Tibial nerve (tissue), 4 donors: ENCODE data around the gene OVOL3. TPM values are rescaled to one million over a fixed set of nuclear protein-coding genes. Genes with fewer than 3 reads are reported as not detected.

Experiments used
- DNase-seq, 2 donors: peaks; one replicate each; pipeline ENCODE4 v3.0.0-alpha.2; 2019; ENCODE audit warnings: low spot score in 2 of 2
- H3K27ac ChIP-seq, 4 donors: fragments of 200-600 bp; sonication (generic) in 3 of 4; one replicate each; pipeline ENCODE4 v1.5.1; 2017 to 2019; ENCODE audit warnings: mild to moderate bottlenecking in 1 of 4
- H3K27me3 ChIP-seq, 2 donors: fragments of 200-600 bp; sonication (generic) in 1 of 2; one replicate each; pipeline versions ENCODE4 v1.5.1 to v1.6.0; 2017 to 2019
- H3K36me3 ChIP-seq, 3 donors: fragments of 200-600 bp; sonication (generic); one replicate each; pipeline ENCODE4 v1.5.1; 2018 to 2019
- H3K4me1 ChIP-seq, 4 donors: fragments of 200-600 bp; sonication (generic) in 3 of 4; one replicate each; pipeline ENCODE4 v1.5.1; 2017 to 2019
- H3K4me3 ChIP-seq, 4 donors: fragments of 200-600 bp; sonication (generic) in 3 of 4; one replicate each; pipeline ENCODE4 v1.5.1; 2017 to 2019; ENCODE audit warnings: mild to moderate bottlenecking in 1 of 4, moderate library complexity in 1 of 4
- H3K9me3 ChIP-seq, 4 donors: fragments of 200-600 bp; sonication (generic) in 3 of 4; one replicate each; pipeline ENCODE4 v1.5.1; 2017 to 2019
- EP300 ChIP-seq, 2 donors: sonication (generic); formaldehyde crosslinking; IDR thresholded peaks; one replicate each; pipeline ENCODE4 v1.6.1; 2017; ENCODE audit warnings: antibody characterized with exemption in 2 of 2, mild to moderate bottlenecking in 1 of 2
- POLR2A ChIP-seq, 2 donors: fragments of 450-650 bp; IDR thresholded peaks; one replicate each; pipeline ENCODE4 v1.6.1; 2017; ENCODE audit warnings: antibody characterized with exemption in 2 of 2, mild to moderate bottlenecking in 2 of 2, moderate library complexity in 2 of 2
- WGBS, 2 donors: methylation state at CpG; one replicate each; pipeline ENCODE4 v1.1.5; 2018; 5-methylcytosine and 5-hydroxymethylcytosine counted together
- total RNA-seq, 4 donors: library from RNA; depleted of rRNA; stranded (reverse); fragments of >200 nt; gene quantifications; one replicate each; pipeline ENCODE4 v1.1.0, GENCODE V29; 2016
- TF ChIP-seq, protein P1 (sequence below), 5 experiments: fragments of 200-600 bp in 3 of 5; fragments of 450-650 bp in 2 of 5; sonication (generic) in 3 of 5; IDR thresholded peaks; one replicate each; pipeline ENCODE4 v1.5.1; 2016 to 2019; ENCODE audit warnings: antibody characterized with exemption in 5 of 5, mild to moderate bottlenecking in 3 of 5, moderate library complexity in 2 of 5

The OVOL3 gene
- total RNA-seq, 4 donors from 2014 or later, result not detected

DNA sequence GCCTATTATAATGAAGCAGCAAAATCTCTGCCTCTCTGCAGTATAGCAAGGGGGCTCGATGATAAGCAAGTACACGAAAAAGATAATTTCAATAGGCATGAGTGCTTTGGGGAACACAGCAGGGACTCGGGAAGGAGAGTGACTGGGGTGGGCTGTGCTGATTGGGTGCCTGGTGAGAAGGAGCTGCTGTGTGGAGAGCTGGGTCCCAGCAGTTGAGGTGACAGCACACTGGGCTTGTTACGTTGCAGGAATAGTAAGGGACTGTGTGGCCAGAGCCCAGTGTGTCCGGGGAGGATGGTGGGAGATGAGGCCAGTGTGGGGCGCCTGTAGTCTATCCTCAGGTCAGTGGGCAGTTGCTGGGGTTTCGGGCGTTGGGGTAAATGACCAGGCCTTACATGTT lies 38.9 kb upstream of the OVOL3 start:
- Histone ChIP-seq H3K9me3 (no peaks in the 10 kb centered on the region), H3K27me3 (no peaks in the 10 kb centered on the region), H3K36me3 (peaks cover 0 to 7% (median 0%) of the 10 kb centered on the region in 3 donors), H3K4me1 (peaks cover 0 to 10% (median 0%) of the 10 kb centered on the region in 4 donors), H3K27ac (no peak overlapping the region), H3K4me3 (no peak overlapping the region)
- TF ChIP-seq, protein P1, sequence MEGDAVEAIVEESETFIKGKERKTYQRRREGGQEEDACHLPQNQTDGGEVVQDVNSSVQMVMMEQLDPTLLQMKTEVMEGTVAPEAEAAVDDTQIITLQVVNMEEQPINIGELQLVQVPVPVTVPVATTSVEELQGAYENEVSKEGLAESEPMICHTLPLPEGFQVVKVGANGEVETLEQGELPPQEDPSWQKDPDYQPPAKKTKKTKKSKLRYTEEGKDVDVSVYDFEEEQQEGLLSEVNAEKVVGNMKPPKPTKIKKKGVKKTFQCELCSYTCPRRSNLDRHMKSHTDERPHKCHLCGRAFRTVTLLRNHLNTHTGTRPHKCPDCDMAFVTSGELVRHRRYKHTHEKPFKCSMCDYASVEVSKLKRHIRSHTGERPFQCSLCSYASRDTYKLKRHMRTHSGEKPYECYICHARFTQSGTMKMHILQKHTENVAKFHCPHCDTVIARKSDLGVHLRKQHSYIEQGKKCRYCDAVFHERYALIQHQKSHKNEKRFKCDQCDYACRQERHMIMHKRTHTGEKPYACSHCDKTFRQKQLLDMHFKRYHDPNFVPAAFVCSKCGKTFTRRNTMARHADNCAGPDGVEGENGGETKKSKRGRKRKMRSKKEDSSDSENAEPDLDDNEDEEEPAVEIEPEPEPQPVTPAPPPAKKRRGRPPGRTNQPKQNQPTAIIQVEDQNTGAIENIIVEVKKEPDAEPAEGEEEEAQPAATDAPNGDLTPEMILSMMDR (IDR thresholded peaks at IDR 0.05), result no peak
- TF ChIP-seq POLR2A (IDR thresholded peaks at IDR 0.05) (no peak), EP300 (IDR thresholded peaks at IDR 0.05) (no peak)
- DNase-seq, result no peak
- WGBS, 2 donors, result 89% methylated on average over 8 of the region's 8 CpGs

DNA sequence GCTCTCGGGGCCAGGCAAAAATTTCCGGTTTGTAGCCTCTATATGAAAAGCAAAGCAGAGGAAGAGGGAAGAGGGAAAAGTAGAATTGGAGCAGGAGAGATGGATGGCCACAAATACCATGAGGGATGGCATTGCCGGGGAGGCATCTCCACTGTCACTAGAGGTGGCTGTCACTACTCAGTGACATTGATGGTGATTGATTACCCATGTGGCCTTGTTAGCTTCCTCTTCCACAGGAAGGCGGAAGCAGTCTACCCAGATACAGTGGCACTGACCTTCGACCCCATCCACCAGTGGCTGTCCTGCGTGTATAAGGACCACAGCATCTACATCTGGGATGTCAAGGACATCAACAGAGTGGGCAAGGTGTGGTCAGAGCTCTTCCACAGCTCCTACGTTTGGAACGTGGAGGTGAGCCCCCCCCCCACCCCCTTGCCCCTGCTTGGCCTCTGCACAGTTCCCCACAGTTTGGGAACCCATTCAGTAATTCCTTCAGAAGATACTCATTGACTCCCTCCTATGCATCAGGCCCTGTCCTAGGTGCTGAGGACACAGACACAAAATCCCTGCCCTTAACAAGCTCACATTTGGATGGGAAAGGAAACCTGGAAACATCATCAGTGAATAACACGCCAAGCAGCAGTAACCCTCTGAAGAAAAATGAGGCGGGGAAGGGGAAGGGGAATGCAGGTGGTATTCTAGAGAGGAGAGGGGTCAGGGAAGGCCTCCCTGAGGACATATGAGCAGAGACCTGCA lies 37.6 kb upstream of the OVOL3 start:
- 83 to 92% methylated on average over 10 of the region's 10 CpGs for WGBS, 2 donors
- TF ChIP-seq EP300 (IDR thresholded peaks at IDR 0.05) (no peak), POLR2A (IDR thresholded peaks at IDR 0.05) (no peak)
- TF ChIP-seq, protein P1 (IDR thresholded peaks at IDR 0.05), result no peak
- Histone ChIP-seq H3K4me1 (peaks cover 0 to 10% (median 0%) of the 10 kb centered on the region in 4 donors), H3K27ac (no peak overlapping the region), H3K27me3 (no peaks in the 10 kb centered on the region), H3K4me3 (no peak overlapping the region), H3K36me3 (no peaks in the 10 kb centered on the region), H3K9me3 (no peaks in the 10 kb centered on the region)
- DNase-seq, result no peak

DNA sequence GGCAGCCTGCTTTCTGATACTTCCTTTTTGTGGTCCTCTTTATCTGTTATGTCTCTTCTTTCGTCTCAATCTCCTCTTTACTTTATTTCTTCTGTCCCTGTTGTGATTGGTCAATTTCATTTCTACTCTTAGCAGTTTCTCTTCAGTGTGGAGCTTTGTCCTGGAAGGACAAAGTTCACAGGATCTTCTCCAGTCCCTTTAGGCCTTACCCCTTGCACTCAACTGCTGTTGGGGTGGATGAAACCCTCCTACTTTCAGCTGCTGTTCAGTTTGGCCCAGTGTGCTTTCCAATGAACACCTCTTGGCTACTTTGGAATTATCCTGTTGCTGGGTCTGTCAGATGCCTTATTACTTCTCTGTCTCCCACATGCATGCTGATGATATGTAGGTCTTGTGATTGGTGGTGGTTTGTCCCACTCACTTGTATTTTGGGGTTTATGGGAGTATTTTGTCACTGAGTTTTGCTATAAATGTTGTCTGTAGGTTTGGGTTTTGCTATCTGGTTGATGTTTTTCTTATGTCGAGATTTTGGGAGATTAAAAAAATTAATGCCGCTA lies 31.5 kb upstream of the OVOL3 start:
- WGBS, 2 donors, result 86 to 98% methylated on average over 3 of the region's 3 CpGs
- TF ChIP-seq, protein P1 (IDR thresholded peaks at IDR 0.05), result no peak
- TF ChIP-seq EP300 (IDR thresholded peaks at IDR 0.05) (no peak), POLR2A (IDR thresholded peaks at IDR 0.05) (no peak)
- H3K4me1 ChIP-seq, result peaks cover 0 to 11% (median 0%) of the 10 kb centered on the region in 4 donors
- H3K27me3 ChIP-seq, result no peaks in the 10 kb centered on the region
- no peak for DNase-seq
- no peaks in the 10 kb centered on the region for H3K36me3 ChIP-seq
- H3K27ac ChIP-seq, result no peak overlapping the region
- no peaks in the 10 kb centered on the region for H3K9me3 ChIP-seq
- H3K4me3 ChIP-seq, result no peak overlapping the region

DNA sequence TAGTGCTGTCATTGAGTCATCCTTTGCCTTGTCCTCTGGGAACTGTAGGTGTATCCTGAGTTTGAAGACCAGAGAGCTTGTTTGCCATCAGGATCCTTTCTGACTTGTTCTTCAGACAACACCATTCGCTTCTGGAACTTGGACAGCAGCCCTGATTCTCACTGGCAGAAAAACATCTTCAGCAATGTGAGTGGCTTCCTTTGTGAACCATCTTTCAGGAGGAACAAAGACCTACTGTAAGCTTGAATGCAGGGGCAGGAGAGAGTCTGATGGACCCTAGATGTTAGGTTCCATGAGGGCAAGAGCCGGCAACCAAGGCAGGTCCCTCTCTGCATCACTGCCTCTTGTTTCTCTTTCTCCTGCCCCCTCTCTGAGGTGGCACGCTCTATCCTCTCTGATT lies 29.6 kb upstream of the OVOL3 start:
- Histone ChIP-seq H3K36me3 (no peaks in the 10 kb centered on the region), H3K4me1 (peaks cover 0 to 11% (median 0%) of the 10 kb centered on the region in 4 donors), H3K4me3 (no peak overlapping the region), H3K27me3 (no peaks in the 10 kb centered on the region), H3K9me3 (no peaks in the 10 kb centered on the region), H3K27ac (no peak overlapping the region)
- 56 to 64% methylated on average over 3 of the region's 3 CpGs for WGBS, 2 donors
- peak in 1 of 2 donors; percentile 16 for DNase-seq
- TF ChIP-seq, protein P1 (IDR thresholded peaks at IDR 0.05), result no peak
- TF ChIP-seq EP300 (IDR thresholded peaks at IDR 0.05), result no peak
- no peak for TF ChIP-seq POLR2A (IDR thresholded peaks at IDR 0.05)

DNA sequence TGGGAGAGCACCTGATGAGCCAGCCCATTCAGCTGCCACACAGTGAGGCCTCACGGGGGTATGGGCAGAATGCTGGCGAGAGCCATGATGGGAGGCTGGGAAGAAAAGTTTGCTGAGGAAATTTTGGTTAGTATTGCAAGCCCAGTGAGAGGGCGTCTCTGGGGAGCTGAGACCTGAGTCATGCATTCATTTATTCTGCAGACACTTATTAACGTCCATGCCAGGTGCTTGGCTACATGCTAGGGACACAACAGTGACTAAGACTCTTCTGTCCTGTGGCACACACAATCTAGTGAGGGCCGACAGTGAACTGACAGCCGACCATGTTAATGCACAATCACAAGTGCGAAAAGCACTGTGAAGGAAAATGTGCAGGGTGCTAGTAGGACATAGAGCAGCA lies 29.0 kb upstream of the OVOL3 start:
- Histone ChIP-seq H3K4me3 (no peak overlapping the region), H3K27ac (no peak overlapping the region), H3K36me3 (no peaks in the 10 kb centered on the region), H3K27me3 (no peaks in the 10 kb centered on the region), H3K4me1 (peaks cover 0 to 11% (median 0%) of the 10 kb centered on the region in 4 donors), H3K9me3 (no peaks in the 10 kb centered on the region)
- TF ChIP-seq EP300 (IDR thresholded peaks at IDR 0.05) (no peak), POLR2A (IDR thresholded peaks at IDR 0.05) (no peak)
- TF ChIP-seq, protein P1 (IDR thresholded peaks at IDR 0.05), result no peak
- WGBS, 2 donors, result 81 to 82% methylated on average over 7 of the region's 7 CpGs
- no peak for DNase-seq
